PC-3 (cell line): ENCODE results near the gene JAK3.

Source experiments
- EZH2 ChIP-seq: fragments of 300-600 bp; sonication (generic); IDR thresholded peaks from one replicate; pipeline ENCODE4 v1.6.1; 2017; ENCODE audit warnings: antibody characterized with exemption, mild to moderate bottlenecking, low read length; ENCODE audit not compliant: unreplicated experiment
- EZH2phosphoT487 ChIP-seq: fragments of 300-600 bp; sonication (generic); IDR thresholded peaks from 2 replicates; pipeline ENCODE4 v1.6.1; 2018; ENCODE audit warnings: mild to moderate bottlenecking, antibody characterized with exemption, low read length, borderline replicate concordance
- TF ChIP-seq, protein P1 (sequence below): fragments of 300-600 bp; sonication (generic); conservative IDR thresholded peaks from 2 replicates; pipeline ENCODE4 v1.5.1; 2017; ENCODE audit warnings: antibody characterized with exemption, low read depth, mild to moderate bottlenecking, low read length

DNA sequence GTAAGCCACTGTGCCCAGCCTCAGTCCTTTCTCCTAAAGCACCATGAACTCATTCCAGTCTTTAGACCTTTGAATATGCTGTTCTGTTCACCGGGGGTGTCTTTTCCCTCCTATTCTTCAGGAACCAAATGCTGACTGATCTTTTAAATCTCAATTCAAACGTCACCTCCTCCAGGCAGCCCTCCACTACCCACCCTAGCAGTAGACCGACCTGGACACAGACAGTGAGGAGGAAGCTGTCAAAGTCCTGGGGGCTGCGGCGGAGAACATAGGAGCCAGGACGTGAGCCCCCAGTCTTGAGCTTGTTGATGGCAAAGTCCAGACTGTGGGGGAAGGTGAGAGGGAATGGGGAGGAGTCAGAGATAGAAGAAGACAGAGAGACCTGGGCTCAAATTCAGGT lies 7.8 kb downstream of the JAK3 start:
- TF ChIP-seq, protein P1, sequence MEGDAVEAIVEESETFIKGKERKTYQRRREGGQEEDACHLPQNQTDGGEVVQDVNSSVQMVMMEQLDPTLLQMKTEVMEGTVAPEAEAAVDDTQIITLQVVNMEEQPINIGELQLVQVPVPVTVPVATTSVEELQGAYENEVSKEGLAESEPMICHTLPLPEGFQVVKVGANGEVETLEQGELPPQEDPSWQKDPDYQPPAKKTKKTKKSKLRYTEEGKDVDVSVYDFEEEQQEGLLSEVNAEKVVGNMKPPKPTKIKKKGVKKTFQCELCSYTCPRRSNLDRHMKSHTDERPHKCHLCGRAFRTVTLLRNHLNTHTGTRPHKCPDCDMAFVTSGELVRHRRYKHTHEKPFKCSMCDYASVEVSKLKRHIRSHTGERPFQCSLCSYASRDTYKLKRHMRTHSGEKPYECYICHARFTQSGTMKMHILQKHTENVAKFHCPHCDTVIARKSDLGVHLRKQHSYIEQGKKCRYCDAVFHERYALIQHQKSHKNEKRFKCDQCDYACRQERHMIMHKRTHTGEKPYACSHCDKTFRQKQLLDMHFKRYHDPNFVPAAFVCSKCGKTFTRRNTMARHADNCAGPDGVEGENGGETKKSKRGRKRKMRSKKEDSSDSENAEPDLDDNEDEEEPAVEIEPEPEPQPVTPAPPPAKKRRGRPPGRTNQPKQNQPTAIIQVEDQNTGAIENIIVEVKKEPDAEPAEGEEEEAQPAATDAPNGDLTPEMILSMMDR, result no peak
- TF ChIP-seq EZH2phosphoT487 (no peak), EZH2 (no peak)
